ENCODE data around the gene FNIP2. TPM values are rescaled to one million over a fixed set of nuclear protein-coding genes. Genes with fewer than 3 reads are reported as not detected.

Gene FNIP2
- total and polyA plus RNA-seq, 9 of the 15 experiments (the other 6 are each of a cell fraction or from before 2014, with no cell fraction given): 1.7 to 15.5 (median 8.3) TPM

- no peak for TF ChIP-seq SAP30 (IDR thresholded peaks at IDR 0.05; ENCODE audit: borderline replicate concordance, insufficient read depth, low read depth, low read length, poor library complexity, severe bottlenecking)
- peak; percentile 64 for TF ChIP-seq MEIS2 (IDR thresholded peaks at IDR 0.05; ENCODE audit: partially characterized antibody)
- peak; percentile 79 to 88; a peak in 3 of 4 replicates for TF ChIP-seq KDM1A (IDR thresholded peaks at IDR 0.05)
- no peak for TF ChIP-seq RFX7 (CRISPR knock-in tag; IDR thresholded peaks at IDR 0.05)
- TF ChIP-seq NFATC3 (IDR thresholded peaks at IDR 0.05): no peak
- peak; percentile 38; the same call in 1 of the 2 replicates for TF ChIP-seq L3MBTL2 (IDR thresholded peaks at IDR 0.05)
- no peak for TF ChIP-seq ZNF121 (CRISPR knock-in tag; conservative IDR thresholded peaks at IDR 0.05)
- 0 out of 4 replicates have a peak, but pooled peaks of 1 of the 2 experiments have one; percentile 40 for TF ChIP-seq RCOR1 (IDR thresholded peaks at IDR 0.05; ENCODE audit: borderline replicate concordance in 1 of 2, low read depth in 2 of 2, low read length in 2 of 2)
- TF ChIP-seq LCOR (CRISPR knock-in tag; IDR thresholded peaks at IDR 0.05): no peak
- no peak for TF ChIP-seq PBX2 (CRISPR knock-in tag; IDR thresholded peaks at IDR 0.05; ENCODE audit: low read depth)
- TF ChIP-seq PBX2 (tag; conservative IDR thresholded peaks at IDR 0.05; ENCODE audit: low read depth): 0 out of 2 replicates have a peak, but pooled peaks have one; percentile 14
- TF ChIP-seq CEBPG (CRISPR knock-in tag; IDR thresholded peaks at IDR 0.05): no peak
- TF ChIP-seq CEBPG (tag; conservative IDR thresholded peaks at IDR 0.05 in 1 of 2, IDR thresholded peaks at IDR 0.05 in 1 of 2): peak in 1 of 2 experiments; percentile 29; a peak in 1 of 4 replicates
- no peak for TF ChIP-seq ID3 (CRISPR knock-in tag; IDR thresholded peaks at IDR 0.05)
- TF ChIP-seq ID3 (tag; IDR thresholded peaks at IDR 0.05): 0 out of 2 replicates have a peak, but pooled peaks have one; percentile 19
- peak; percentile 56; the same call in 1 of the 2 replicates for TF ChIP-seq ESRRA (IDR thresholded peaks at IDR 0.05; ENCODE audit: borderline replicate concordance, low read depth)
- 0 out of 2 replicates have a peak, but pooled peaks have one; percentile 13 for TF ChIP-seq ETV1 (tag; conservative IDR thresholded peaks at IDR 0.05; ENCODE audit: low read depth)
- TF ChIP-seq POLR2B (IDR thresholded peaks at IDR 0.05; ENCODE audit: low read depth, partially characterized antibody): no peak
- peak; percentile 63 for TF ChIP-seq HES1 (IDR thresholded peaks at IDR 0.05; ENCODE audit: low read depth)
- TF ChIP-seq TEAD4 (IDR thresholded peaks at IDR 0.05; ENCODE audit: low read length): peak; percentile 30; the same call in 1 of the 2 replicates
- TF ChIP-seq TEAD4 (CRISPR knock-in tag; IDR thresholded peaks at IDR 0.05; ENCODE audit: borderline replicate concordance): no peak
- no peak for TF ChIP-seq WHSC1 (IDR thresholded peaks at IDR 0.05; ENCODE audit: low read length)
- TF ChIP-seq CBFA2T3 (IDR thresholded peaks at IDR 0.05): peak; percentile 30; the same call in 1 of the 2 replicates
- peak; percentile 45; the same call in 1 of the 2 replicates for TF ChIP-seq PKNOX1 (IDR thresholded peaks at IDR 0.05)
Observed at GRCh38 chr4:158945529-158946108, 176.8 kb downstream of the FNIP2 start (continued).

All from K562 (cell line).